HG03565 (cell line): ENCODE measurements around the gene CPNE7.
"Not testable (repeated sequence)": the region's sequence is repeated elsewhere in the genome, so short reads cannot be mapped to it uniquely, and the experiment has no call there.

ENCODE experiments used
- ATAC-seq: cut with Tn5 transposase; IDR thresholded peaks from one replicate; pipeline ENCODE4 v1.9.1; 2021; ENCODE audit warnings: mild to moderate bottlenecking, moderate library complexity; ENCODE audit not compliant: unreplicated experiment

Gene CPNE7

GRCh38 chr16:89565256-89565505, 10.4 kb upstream of the CPNE7 start:
- no peak for ATAC-seq

DNA sequence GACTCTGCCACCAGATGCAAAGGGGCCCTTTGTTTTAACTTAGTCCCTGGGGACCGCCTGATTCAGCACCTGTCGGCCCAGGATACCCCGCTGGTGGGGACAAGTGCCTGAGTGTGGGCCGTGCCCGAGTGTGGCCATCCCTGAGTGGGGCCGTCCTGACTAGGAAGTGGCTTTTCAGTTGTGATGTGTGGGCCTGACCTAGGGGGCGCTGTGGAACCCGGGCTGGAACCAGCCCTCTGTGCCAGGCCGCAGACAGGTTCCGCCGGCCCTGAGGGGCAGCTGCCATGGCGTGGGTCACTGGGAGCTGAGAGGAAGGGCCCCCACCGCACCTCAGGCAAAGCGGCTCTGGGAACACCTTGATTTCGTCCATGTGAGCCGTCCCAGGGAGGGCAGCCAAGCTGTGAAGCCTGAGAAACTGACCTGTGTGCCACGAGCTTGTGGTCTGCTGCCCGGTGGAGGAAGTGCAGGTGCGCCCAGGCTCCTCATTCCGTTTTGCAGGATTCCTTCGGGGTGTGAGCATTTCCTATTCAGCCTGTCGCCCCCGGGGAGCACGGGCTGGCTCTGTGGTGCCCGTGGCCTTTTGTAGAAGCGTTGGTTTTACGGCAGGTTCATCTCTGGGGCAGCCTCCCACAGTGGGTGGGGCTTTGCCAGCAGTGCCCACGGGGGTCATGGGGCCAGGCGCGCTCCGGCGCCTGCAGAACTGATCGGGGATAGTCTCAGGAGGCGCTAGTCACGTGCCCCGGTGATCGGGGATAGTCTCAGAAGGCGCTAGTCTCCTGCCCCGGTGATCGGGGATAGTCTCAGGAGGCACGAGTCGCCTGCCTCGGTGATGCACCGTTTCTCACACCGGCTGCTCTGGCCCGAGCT, 9.8 kb upstream of the CPNE7 start:
- ATAC-seq, result no peak

- no peak for ATAC-seq
Measured at GRCh38 chr16:89567656-89568594, 7.6 kb upstream of the CPNE7 start.

- no peak for ATAC-seq
Measured at GRCh38 chr16:89569506-89570341, 5.8 kb upstream of the CPNE7 start.

DNA sequence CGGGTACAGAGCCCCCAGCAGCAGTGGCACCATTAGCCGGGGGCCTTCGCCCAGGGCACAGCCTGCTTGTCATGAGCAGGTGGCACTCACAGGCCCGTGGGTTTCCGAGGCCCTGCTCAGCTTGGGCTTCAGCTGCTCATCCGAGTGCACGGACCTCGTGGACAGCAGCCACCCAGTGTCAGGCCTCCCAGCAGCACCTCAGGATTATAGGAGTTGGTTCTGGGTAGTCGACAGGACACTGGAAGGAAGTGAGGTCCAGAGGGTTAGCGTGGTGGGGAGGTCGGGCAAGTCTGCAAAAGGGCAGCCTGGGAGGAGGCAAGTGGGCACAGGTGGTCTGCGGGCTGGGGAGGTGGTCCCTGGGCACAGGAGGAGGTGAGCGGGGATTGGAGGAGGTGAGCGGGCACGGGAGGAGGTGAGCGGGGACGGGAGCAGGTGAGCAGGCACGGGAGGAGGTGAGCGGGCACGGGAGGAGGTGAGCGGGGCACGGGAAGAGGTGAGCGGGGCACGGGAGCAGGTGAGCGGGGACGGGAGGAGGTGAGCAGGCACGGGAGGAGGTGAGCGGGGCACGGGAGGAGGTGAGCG, 5.1 kb upstream of the CPNE7 start:
- ATAC-seq, result no peak

- ATAC-seq, result not testable (repeated sequence)
Measured at GRCh38 chr16:89570983-89571598, 4.5 kb upstream of the CPNE7 start.

DNA sequence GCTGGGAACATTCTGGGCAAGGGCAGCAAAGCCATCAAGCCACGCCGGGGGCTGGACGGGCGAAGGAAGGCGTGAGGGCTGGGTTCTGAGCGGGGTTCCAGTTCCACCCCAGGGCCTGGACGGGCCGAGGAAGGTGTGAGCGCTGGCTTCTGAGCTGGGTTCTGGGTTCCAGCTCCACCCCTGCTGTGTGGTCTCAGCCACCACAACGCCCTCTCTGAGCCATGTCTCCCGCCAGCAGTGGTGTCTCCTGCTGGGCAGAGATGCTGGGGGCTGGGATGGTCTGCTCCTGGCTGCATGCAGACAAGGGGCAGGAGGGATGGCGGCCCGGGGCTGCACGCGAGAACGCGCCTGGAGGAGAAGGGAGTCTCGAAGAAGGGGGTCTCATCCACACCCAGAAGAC, 3.9 kb upstream of the CPNE7 start:
- ATAC-seq, result no peak

- ATAC-seq, result no peak
Measured at GRCh38 chr16:89572073-89572484, 3.5 kb upstream of the CPNE7 start.

- ATAC-seq, result no peak
Measured at GRCh38 chr16:89572485-89573205, 2.9 kb upstream of the CPNE7 start.

GRCh38 chr16:89573826-89574680, 1.5 kb upstream of the CPNE7 start:
- no peak for ATAC-seq

GRCh38 chr16:89574681-89575246, 794 bp upstream of the CPNE7 start:
- ATAC-seq, result no peak

GRCh38 chr16:89576153-89577054, 846 bp downstream of the CPNE7 start:
- ATAC-seq, result no peak

DNA sequence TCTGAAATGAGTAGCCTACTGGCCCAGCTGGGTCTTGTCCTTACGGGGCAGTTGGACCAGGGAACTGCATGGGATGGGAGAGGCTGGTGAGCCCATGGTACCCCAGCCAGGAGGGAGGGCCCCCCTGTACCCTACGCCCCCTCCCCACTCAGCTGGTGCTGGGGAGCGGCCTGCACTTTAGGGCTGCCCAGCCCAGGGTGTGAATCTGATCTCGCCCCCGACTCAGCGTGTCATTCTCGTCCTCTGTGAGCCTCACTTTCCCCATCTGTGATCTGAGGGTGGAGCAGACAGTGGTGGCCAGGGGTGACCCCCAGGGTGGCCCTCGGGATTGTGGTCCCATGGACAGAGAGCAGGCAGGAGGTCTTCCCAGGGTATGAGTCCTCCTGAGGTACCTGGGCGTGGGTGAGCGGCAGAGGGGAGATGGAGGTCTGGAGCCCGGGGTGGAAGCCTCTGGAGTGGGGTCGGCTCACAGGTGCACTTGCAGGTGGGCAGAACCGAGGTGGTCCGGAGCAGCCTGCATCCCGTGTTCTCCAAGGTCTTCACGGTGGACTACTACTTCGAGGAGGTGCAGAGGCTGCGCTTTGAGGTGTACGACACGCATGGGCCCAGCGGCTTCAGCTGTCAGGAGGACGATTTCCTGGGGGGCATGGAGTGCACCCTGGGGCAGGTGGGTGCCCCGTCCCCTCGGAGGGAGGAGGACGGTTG, 1.6 kb downstream of the CPNE7 start:
- ATAC-seq, result no peak

GRCh38 chr16:89579351-89579750, 3.8 kb downstream of the CPNE7 start:
- ATAC-seq, result no peak

- ATAC-seq, result no peak
Measured at GRCh38 chr16:89581045-89581695, 5.6 kb downstream of the CPNE7 start.

DNA sequence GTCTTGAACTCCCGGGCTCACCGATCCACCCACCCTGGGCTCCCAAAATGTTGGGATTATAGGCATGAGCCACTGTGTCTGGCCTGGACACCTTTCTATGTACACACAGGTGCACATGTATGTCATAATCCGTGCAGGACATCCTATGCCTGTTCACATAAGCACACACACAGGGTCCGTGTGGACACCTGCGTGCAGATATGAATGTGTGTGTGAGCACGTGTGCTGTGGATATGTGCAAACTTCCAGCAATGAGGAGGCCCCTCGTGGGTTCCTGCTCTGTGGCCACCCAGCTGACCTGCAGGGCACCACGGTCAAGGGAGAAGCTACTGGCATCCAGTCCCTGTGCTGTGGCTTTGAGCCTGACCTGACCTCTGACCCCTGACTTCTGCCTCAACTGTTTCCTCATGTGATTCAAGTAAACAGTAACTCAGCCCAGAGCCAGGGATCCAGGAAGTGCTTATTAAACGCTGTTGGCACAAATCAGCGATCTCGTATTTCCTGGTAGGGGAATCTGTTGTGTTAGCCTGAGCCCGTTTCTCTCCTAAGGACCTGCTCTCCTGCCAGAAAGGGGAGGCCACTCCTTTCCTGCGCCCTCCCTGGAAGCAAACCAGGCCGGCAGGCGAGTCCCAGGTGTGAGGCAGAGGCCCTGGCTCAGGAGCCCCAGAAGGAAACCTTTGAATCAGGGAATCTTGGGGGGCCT, 6.5 kb downstream of the CPNE7 start:
- no peak for ATAC-seq
